ENCODE data around the gene MEAK7.
A peak's percentile ranks its signal among the peaks of the same experiment; 100 is the strongest.
"Not testable (repeated sequence)": the region's sequence is repeated elsewhere in the genome, so short reads cannot be mapped to it uniquely, and the experiment has no call there.

MEAK7 gene

DNA sequence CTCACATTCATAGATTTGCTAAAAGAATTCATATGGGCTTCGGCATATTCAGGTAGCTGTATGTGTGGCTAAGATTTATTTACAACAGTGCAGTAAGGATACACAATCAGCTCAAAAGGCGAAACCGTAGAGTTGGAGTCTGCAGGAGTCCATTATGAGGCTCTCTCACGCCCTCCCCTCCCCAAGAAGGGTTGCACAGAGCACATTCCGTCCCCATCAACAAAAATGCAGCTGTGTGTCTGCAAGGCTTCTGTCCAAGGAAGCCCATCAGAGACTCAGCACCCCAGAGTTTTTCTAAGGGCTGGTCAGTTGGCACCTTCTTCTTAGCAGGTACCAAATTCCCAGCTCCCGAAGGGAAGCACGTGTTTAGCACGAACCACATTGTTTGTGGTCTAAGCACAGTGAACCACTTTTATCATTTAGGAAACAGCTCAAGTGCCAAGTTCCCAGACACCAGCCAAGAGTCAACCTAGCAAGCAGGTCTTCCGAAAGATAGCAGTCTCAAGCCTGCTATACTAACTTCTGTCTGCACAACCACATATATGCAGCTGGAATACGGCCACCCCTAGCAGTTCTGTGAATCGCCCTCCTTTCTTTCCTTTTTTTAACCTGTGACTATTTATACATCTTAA is 28.5 kb upstream of the MEAK7 start:
- no peak for DNase-seq (ENCODE audit: low read depth)

DNA sequence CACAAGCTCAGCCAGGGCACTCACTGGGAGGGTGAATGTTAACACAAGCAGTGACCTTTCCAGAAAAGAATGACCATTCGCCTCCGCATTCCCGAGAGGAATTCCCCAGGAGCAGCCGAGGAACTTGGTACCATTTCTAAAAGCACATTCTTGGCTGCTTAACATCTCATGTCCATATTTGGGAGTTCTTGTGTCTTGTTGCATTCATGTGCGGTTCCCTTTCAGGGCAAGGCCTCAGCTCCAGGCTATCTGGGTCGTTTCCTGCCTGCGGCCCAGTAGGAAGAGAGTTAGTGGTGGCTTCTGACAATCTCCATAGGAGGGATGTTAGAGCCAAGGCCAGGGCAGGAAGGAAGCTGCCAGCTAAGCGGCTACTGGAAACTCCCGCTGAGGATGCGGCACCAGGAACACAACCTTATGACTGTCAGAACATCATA is 27.8 kb upstream of the MEAK7 start:
- no peak for DNase-seq (ENCODE audit: low read depth)

DNA sequence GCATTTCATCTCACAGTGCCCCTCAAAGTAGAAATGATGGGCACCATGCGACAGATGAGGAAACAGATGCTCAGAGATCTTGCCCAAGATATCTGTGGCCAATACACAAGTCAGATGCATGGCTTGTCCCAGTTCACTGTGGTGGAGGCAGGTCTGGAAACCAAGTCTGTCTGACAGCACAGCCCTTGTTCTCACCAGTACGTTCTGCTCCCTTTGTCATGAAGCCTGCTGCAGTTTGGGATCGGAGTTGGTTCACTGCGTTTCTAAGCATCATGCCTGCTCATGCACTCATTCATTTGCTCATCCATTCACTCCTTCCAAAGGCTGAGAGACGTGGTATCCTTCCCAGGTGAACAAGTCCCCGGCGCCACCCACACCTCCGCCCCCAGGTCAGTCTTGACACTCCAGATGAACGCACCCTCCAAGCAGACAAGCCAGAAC is 27.2 kb upstream of the MEAK7 start:
- no peak for DNase-seq (ENCODE audit: low read depth)

DNA sequence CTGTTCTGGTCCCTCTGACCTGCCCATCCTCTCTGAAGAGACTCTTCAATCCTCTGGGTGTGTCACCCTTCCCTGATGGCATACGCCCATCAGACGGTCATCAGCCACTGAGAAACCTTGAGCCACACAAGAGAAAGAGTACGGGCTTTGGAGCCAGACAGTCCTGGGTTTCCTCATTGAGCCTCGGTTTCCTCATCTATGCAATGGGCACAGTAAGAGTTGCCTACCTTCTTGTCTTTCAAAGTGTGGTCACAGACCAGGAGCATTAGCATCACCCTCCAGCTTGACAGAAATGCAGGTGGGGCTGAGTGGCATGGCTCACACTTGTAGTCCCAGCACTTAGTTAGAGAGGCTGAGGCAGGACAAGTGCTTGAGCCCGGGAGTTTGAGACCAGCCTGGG is 26.1 kb upstream of the MEAK7 start:
- no peak for DNase-seq (ENCODE audit: low read depth)

DNA sequence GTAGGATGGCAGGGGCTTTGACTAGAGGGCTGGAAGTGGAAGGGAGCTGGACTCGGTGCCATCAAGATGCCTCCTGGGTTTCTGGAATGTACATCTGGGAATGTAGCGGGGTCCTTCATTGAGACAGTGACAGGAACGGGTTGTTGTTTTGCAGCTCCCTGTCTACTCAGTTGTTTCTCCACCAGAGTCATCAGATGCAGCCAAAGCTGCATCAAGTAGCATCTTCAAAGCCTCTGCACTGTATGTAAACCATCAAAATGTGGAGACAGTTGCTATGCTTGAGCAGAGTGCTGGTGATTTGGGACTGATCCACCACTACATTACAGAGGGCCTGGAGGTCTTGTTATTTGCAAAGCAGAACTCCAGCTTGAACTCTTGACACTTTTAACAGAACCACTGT is 25.1 kb upstream of the MEAK7 start:
- no peak for DNase-seq (ENCODE audit: low read depth)

DNA sequence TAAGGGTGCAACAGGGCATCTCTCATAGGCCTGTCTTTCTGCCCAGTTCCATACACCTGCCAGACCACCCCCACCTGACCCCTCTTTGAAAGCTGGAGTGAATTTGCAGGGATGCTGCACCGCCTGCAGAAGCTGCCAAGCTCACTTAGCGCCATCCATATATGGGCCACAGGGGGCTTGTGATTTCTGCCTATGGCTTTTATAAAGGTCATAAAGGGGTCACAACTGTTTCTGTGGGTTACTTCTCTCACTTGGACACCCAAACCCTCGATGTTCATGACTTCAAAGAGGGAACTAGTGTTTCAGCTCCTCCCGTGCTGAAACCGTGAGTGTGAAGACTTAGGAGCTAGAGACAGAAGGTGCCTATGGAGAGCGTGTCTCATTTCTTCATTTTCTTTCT is 23.9 kb upstream of the MEAK7 start:
- no peak for DNase-seq (ENCODE audit: low read depth)

DNA sequence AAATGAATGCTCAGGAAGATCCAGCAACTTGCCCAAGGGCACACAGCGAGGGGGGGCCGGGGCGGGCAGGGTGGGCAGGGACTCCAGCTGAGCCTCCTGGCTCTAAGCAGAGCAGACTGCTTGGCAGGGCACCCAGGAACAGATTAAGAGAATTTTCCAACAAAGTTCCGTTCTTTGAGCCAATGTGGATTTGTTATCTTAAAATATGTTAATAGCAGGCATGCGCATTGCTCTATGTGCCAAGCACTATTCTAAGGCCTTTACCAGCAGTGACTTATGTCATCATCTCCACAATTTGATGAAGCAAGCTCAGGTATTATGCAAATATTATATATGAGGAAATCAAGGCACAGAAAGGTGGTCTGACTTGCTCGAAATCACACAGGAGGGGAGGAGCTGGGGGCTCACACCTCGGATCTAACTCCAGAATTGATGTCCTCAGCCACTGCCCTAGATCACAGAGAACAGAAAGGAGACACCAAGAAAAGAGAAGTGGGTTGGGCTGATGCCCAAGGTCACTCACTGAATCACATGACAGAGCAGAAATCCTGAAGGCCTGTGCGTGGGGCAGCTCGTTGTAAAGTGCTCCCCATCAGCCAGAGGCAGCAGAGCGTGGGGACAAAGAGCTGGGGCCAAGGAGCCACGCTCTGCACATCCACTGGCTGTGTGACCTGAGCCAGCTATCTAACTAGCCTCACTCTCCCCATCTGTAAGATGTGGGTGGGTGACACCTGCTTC is 23.2 kb upstream of the MEAK7 start:
- no peak for DNase-seq (ENCODE audit: low read depth)

DNA sequence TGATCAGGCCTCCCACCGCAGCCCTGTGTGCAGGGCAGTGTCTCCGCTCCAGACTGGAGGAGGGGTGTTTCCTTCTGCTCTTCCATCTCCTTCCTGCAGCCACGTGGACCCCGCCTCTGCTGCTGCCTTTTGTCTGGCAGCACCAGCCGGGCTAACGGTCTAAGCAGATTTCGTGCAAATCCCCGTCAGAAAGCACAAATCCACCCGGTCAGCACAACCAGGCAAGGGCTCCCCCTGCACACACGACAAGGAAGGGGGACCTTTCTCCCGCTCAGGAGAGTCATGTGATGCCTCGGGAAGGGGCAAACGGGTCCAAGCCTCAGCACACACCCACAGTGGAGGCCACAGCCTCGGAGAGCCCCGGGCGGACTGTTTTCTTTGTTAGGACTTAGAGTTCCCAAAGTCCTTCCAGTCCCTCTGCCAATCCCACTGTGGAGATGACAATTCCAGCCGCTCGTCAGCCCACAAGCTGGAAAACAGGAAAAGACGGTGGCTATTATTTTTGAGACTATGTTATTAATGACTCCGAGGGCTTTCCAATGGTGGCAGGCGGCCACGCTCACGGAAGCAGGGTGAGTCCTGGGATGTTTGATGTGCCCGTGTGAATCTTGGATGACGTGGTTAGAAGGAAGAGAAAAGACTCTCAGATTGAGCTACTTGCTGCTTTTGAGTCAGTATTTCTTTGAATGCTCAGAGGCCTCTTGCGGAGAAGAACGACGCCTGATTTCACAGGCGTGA is 22.5 kb upstream of the MEAK7 start:
- DNase-seq (ENCODE audit: low read depth), result no peak

DNA sequence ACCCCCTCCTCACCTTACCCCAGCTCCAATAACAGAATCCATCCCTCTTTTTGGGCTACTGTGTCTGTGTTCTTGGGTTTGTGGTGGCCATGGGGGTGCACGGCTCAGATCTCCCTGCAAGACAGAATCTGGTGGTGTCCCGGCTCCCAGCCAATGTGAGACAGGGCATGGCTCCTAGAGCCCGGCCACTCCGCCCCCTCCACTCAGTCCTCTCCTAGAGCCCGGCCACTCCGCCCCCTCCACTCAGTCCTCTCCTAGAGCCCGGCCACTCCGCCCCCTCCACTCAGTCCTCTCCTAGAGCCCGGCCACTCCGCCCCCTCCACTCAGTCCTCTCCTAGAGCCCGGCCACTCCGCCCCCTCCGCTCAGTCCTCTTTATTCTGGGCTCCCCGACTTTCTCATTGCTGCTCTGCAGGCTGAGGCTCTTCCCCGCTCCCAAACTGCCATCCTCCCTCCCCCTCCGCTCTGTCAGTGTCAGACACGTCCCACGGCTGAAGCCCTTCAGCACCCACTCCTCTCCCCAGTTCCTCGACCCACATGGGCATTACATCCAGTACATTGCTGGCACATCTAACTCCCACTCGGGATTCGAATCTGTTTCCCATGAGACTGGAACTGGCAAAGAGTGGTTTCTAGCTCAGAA is 20.6 kb upstream of the MEAK7 start:
- not testable (repeated sequence) for DNase-seq (ENCODE audit: low read depth)

DNA sequence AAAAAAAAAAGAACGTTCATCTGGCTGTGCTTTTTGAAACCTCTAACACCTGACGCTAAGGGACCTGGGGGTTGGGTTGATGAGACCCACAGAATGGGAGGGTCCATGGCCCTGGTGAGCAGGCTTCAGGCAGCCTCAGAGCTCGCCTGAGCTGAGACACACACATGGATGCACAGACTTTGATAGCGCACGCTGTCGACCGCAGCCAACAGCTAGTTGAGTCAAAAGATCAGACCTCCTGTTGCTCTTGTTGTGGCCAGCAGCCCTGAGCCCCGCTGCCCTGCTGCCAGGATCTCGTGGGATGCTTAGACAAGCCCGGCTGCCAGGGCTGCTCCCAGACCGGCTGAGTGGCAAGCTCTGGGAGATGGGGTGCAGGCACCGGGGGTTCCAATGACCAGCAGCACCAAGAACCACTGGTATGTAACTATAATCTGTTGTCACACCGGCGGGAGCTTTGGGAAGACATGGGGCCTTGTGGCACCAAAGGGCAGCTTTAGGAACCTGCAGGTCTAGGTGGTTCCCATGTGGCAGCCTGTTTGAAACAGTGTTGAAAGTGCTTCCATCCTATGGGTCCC is 20.0 kb upstream of the MEAK7 start:
- no peak for DNase-seq (ENCODE audit: low read depth)

DNA sequence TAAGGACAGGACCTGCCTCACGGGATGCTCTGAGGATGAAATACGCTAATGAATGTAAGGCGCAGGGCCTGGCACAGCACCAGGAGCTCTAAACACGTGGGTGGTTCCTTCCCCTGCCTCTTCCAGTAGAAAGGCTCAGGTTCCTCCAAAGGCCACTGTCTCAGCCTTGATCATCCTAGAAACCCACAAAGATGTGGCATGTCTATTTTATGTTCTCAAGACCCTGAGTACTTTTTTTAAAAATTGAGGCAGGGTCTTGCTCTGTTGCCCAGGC is 17.0 kb upstream of the MEAK7 start:
- DNase-seq (ENCODE audit: low read depth), result no peak

DNA sequence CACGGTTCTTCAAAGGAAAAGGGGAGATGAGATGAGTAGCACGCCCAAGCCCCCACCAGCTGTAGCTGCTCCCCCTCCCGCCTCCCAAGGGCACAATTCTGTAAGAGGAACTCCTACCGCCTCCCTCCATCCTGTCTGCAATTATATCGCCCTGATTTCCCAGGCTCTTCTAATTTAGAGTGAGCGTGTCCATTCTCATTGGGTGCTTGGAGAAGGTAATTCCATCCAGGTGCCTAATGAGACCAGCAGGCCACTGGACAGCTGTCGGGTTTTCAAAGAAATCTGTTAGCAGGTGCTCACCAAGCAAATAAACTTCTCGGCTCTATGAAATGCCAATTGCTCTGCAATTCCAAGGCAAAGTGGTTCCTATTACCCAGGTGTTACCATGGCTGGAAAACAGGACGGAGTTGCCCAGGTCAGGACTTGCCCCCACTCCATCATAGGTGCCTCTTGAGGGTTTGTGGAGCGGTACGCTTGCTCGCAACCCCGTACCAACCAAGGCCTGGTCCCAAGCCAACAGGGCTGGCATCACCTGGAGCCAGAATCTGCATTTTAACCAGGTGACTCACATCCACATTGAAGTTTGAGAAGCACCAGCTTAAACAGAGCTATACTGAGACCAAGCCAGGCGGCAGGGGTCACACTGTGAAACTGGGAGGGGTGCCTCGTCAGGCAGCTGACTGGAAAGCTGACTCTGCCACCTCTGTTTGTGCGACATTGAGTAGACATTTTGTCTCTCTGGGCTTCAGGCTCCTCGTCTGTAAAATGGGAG is 16.5 kb upstream of the MEAK7 start:
- no peak for DNase-seq (ENCODE audit: low read depth)

DNA sequence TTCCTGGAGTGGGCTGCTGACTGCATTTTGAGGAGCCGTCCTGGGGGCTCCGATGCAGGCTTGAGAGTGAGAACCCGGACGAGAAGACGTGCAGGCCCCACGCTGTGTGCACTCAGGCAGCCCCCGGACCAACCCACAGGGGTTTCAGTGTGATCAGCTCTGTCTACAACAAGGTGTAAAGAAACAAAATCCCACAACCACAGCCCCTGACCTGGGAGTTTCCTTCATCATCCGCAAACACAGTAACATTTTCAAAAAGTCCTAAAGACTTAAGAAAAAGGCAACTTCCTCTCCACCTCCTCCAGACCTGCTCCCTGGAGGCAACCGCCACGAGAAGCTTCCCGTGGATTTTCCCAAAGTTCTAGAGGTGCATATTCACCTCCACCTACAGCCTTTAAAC is 15.4 kb upstream of the MEAK7 start:
- DNase-seq (ENCODE audit: low read depth), result no peak

DNA sequence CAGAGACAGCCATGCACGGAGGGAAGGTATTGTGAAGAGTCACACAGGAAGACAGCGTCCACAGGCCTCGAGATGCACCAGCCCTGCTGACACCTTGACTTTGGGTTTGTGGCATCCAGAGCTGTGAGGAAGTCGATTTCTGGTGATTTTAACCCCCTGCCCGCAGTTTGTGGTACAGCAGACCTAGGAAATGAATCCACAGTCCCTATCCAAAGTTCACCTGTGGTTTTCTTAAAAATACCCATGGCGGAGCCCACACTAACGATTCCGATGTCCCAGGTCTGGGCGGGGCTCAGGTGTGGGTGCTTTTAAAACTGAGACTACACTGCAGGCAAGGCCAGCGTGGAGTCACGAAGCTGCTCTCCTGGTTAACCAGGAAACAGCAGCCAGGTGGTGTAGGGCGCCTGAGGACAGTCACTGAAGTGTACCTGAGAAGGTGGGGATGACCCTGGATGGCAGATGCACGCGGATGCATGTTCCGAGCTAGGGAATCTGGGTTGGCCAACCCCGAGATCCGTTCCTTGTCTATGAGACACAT is 14.4 kb upstream of the MEAK7 start:
- DNase-seq (ENCODE audit: low read depth), result peak; percentile 18

DNA sequence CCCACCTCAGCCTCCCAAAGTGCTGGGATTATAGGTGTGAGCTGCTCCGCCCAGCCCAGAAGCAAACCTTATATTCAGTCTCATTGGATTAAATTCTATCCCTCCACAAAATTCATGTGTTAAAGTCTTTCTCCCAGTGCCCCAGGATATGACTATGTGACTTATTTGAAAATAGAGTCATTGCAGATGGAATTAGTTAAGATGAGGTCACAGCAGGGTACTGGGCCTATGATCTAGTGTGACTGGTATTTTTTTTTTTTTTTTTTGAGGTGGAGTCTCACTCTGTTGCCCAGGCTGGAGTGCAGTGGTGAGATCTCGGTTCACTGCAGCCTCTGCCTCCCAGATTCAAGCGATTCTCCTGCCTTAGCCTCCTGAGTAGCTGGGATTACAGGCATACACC is 13.8 kb upstream of the MEAK7 start:
- DNase-seq (ENCODE audit: low read depth), result not testable (repeated sequence)

DNA sequence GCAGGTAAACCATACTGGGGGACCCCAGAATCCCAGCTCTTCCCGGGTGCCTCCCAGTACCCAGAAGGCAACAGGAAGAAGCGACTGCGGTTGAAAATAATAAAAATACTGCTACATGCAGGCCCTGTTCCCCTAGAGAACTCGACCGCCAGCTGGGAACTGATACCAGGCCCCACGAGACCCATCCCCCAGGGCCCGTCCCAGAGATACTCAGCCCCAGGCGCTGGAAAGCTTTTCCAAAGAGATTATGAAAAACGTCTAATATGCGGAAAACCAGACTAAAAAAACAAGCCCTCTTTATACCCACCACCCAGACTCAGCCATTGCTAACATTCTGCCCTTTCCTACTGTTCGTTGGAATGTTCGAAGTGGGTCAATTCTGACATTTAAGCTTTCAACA is 12.9 kb upstream of the MEAK7 start:
- DNase-seq (ENCODE audit: low read depth), result no peak

DNA sequence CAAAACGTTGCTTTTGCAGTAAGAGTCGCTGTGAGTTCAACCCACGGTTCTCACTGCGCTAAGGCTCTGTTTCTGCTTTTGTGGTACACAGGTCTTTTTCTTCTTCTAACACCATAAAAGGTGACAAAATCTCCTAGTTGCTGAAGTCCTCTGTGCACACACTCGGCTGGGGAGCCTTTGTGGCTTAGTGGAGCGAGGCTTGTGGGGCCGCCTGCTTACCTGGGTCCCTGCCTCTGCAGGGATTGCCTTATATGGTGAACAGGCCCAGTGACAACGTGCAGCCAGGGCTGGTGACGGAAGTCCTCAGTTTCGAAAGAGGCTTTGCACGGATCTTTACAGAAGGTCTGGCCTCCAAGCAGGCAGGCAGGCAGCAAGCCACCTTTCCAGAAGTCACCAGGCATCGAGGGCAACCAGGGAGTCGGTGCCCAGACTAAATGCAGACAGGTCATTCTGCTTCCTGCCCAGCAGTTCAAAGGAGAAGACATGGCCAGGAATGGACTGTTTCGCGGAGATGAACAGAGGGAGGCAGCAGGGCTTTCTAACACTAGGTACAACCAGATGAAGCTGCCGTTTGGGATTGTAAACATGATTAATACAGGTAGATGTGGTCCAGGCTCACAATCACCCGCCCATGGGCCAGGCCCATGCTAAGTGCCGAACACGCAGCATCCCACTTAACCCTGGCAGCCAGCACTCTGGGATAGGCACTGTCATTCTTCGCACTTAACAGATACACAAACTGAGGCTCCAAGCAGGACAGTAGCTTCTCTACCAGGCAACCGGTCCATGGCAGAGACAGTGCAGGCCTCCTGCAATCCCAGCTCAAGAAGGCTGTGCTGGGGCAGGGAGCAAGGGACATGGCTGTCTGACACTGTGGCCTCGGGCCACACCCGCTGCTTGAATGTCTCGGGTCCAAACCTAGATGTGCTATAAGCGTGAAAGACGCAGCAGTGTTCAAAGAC is 10.7 kb upstream of the MEAK7 start:
- peak; percentile 72 for DNase-seq (ENCODE audit: low read depth)

DNA sequence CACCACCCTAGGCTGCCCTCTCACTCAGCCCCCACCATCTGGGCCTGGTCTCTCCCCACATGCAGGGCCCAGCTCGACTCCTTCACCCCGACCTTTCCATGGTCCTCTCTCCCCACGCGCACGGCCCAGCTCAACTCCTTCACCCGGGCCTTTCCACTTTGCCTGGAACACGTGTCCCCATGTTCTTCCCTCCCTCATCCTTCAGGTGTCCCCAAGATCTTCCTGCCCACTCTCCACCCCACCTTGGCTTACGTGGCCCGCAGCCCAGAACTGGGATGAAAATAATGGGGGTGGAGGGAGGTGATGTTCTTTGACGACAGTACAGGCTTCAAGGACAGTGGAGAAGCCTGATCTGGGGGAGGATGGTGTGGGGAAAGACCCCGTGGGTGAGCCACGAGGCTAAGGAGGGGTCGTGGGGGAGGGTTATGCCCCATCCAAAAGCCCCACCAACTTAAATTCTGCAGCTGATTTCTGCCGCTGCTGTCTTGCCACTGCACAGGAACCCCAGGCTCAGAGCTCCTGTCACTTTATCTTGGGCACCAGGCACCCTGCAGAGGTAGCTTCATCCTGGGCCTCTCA is 9.9 kb upstream of the MEAK7 start:
- no peak for DNase-seq (ENCODE audit: low read depth)

DNA sequence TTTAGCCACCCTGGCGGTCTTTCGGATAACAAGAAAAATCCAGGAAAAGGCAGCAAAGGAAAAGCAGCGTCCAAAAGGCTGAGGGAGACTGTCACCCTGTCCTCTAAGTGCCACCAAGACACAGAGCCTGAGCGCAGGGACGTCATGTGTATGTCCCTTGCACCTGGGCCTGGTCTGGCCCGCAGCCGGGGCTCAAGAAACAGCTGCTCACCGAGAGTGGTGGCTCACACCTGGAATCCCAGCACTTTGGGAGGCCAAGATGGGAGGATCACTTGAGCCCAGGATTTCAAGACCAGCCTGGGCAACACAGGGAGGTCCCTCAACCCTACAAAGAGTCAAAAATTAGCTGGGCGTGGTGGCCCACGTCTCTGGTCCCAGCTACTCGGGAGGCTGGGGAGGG is 9.2 kb upstream of the MEAK7 start:
- no peak for DNase-seq (ENCODE audit: low read depth)

DNA sequence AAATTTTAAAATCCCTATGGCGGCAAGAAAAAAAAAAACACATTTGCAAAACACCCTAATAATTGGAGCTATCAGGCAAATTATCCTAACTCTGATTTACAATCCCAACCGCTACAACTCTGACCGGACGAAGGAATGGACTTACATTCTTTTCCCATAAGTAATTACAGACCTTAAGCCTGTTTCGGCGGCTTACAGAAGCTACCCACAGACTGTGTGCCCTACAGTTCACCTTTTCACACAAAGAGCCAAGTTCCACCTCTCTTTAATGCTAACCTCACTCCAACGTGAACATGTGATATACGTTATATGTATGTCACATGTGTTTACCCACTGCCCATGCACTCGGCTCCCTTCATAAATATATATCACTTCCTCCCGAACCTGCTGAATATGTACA is 8.7 kb upstream of the MEAK7 start:
- DNase-seq (ENCODE audit: low read depth), result no peak

Measured in stimulated activated CD4-positive, alpha-beta T cell treated with anti-CD3 and anti-CD28 coated beads, Interleukin-2, amount 100 ng/mL, for 4 hours (primary cell).